AG04450 (cell line): ENCODE data around the gene PRSS21. TPM values are rescaled to one million over a fixed set of nuclear protein-coding genes. Genes with fewer than 3 reads are reported as not detected.

Experiments
- CTCF ChIA-PET: fragments of 300-600, 350-600 bp; formaldehyde crosslinking; extraction: SDS; loops from one replicate; lab custom pipeline; 2022; ENCODE audit warnings: antibody characterized with exemption, inconsistent platforms; lab: Charles Lee
- POLR2A ChIA-PET: fragments of 350-600 bp; formaldehyde crosslinking; extraction: SDS; loops from one replicate; lab custom pipeline; 2021; ENCODE audit warnings: antibody characterized with exemption, inconsistent platforms; lab: Yijun Ruan, JAX
- DNase-seq: peaks from one replicate; pipeline ENCODE4 v3.0.0-alpha.2; 2011; ENCODE audit warnings: low read depth, low spot score
- H3K27ac ChIP-seq: one replicate; pipeline ENCODE4 v1.5.1; 2012; ENCODE audit warnings: low read depth, low read length, control low read depth
- H3K27me3 ChIP-seq: one replicate; pipeline ENCODE4 v1.6.0; 2012; ENCODE audit warnings: low read length; ENCODE audit not compliant: control insufficient read depth, insufficient read depth
- H3K4me3 ChIP-seq: 2 replicates; pipeline ENCODE4 v1.5.1; 2011; ENCODE audit warnings: mild to moderate bottlenecking, low read depth, low read length, control low read depth
- H3K9me3 ChIP-seq: 2 replicates; pipeline ENCODE4 v1.5.1; 2012; ENCODE audit warnings: low read length; ENCODE audit not compliant: control insufficient read depth, insufficient read depth
- polyA plus RNA-seq: library from polyadenylated mRNA; depleted of rRNA; stranded (reverse); fragments of >200 nt; gene quantifications from 2 replicates; pipeline ENCODE4 v1.2.3, GENCODE V29; 2011
- TF ChIP-seq, protein P1 (sequence below): IDR thresholded peaks from 2 replicates; pipeline ENCODE4 v1.5.1; 2011; ENCODE audit warnings: low read depth, low read length, control low read depth, inconsistent platforms

PRSS21 gene
- polyA plus RNA-seq, 1 experiment: 0.17 TPM

DNA sequence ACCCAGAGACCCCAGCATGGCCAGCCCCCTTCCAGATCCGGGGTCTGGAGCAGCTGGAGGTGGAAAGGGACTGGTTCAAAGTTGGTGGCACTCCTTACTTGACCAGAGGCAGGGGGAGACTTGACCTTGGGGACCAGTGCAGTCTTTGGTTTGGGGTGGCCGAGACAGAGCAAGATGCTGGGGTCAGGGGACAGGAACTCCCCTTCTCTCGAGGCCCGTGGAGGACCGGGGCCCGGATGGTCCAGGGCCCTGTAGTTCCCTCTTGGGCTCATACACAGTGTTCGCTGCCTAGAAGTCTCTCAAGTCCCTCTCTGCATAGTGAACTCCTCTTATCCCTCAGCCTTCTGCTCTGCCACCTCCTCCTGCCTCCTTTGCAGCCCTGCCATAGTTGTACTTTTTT, 29.1 kb upstream of the PRSS21 start:
- H3K9me3 ChIP-seq: no peaks in the 10 kb centered on the region; the same call in 1 of the 2 replicates
- DNase-seq: no peak
- POLR2A ChIA-PET: no interaction called here
- no peak overlapping the region for H3K4me3 ChIP-seq
- CTCF ChIA-PET: no interaction called here
- no peak overlapping the region for H3K27ac ChIP-seq
- TF ChIP-seq, protein P1, sequence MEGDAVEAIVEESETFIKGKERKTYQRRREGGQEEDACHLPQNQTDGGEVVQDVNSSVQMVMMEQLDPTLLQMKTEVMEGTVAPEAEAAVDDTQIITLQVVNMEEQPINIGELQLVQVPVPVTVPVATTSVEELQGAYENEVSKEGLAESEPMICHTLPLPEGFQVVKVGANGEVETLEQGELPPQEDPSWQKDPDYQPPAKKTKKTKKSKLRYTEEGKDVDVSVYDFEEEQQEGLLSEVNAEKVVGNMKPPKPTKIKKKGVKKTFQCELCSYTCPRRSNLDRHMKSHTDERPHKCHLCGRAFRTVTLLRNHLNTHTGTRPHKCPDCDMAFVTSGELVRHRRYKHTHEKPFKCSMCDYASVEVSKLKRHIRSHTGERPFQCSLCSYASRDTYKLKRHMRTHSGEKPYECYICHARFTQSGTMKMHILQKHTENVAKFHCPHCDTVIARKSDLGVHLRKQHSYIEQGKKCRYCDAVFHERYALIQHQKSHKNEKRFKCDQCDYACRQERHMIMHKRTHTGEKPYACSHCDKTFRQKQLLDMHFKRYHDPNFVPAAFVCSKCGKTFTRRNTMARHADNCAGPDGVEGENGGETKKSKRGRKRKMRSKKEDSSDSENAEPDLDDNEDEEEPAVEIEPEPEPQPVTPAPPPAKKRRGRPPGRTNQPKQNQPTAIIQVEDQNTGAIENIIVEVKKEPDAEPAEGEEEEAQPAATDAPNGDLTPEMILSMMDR: no peak
- H3K27me3 ChIP-seq: peaks cover 58% of the 10 kb centered on the region

DNA sequence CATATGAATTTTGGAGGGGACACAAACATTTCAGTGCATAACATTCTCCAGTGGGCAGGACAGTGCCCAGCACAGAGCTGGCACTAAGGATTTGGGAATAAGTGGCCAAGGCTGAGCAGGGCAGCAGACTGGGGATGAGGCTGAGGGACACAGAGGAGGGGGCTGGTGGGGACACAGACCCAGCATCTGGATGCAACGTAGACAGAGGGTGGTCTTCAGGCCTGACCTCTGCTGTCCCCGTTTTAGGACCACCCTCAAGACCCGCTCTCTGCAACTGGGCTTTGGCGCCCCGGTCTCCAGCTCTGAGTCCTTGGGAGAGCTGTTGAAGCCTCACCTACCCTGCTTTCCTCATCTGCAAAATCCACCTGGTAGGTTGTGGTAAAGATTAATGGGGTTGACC, 26.4 kb upstream of the PRSS21 start:
- Histone ChIP-seq H3K27me3 (peaks cover 40% of the 10 kb centered on the region), H3K4me3 (no peak overlapping the region), H3K9me3 (no peaks in the 10 kb centered on the region; the same call in 1 of the 2 replicates), H3K27ac (no peak overlapping the region)
- TF ChIP-seq, protein P1: no peak
- ChIA-PET CTCF (no interaction called here), POLR2A (no interaction called here)
- DNase-seq: no peak

- CTCF ChIA-PET: no interaction called here
- TF ChIP-seq, protein P1: no peak
- no peaks in the 10 kb centered on the region for H3K9me3 ChIP-seq
- no peak for DNase-seq
- H3K27me3 ChIP-seq: peaks cover 40% of the 10 kb centered on the region
- H3K27ac ChIP-seq: no peak overlapping the region
- POLR2A ChIA-PET: no interaction called here
- no peak overlapping the region for H3K4me3 ChIP-seq
Measured at GRCh38 chr16:2791174-2791573, 25.9 kb upstream of the PRSS21 start.

DNA sequence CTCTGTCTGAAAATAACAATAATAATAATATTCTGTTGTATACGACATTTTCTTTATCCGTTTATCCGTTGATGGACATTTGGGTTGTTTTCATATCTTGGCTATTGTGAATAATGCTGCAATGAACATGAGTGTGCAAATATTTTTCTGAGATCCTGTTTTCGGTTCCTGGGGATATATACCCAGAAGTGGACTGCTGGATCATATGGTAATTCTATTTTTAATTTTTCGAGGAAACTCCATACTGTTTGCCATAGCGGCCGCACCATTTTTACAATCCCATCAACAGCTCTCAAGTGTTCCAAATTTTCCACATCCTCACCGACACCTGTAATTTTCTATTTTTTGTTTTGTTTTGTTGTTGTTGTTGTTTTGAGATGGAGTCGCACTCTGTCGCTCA, 24.1 kb upstream of the PRSS21 start:
- no peak for DNase-seq
- POLR2A ChIA-PET: no interaction called here
- Histone ChIP-seq H3K9me3 (no peaks in the 10 kb centered on the region), H3K4me3 (no peak overlapping the region), H3K27me3 (peaks cover 29% of the 10 kb centered on the region), H3K27ac (no peak overlapping the region)
- CTCF ChIA-PET: no interaction called here
- TF ChIP-seq, protein P1: no peak

GRCh38 chr16:2795395-2796143, 21.5 kb upstream of the PRSS21 start:
- CTCF ChIA-PET: no interaction called here

More at GRCh38 chr16:2795395-2796143, 21.5 kb upstream of the PRSS21 start:
- POLR2A ChIA-PET: no interaction called here
- Histone ChIP-seq H3K27ac (no peak overlapping the region), H3K9me3 (no peaks in the 10 kb centered on the region), H3K27me3 (peaks cover 14% of the 10 kb centered on the region), H3K4me3 (no peak overlapping the region)
- DNase-seq: no peak
- TF ChIP-seq, protein P1: no peak
